ENCODE results near the gene HIBCH. TPM values are rescaled to one million over a fixed set of nuclear protein-coding genes. Genes with fewer than 3 reads are reported as not detected.
"Not testable (repeated sequence)": the region's sequence is repeated elsewhere in the genome, so short reads cannot be mapped to it uniquely, and the experiment has no call there.

HIBCH gene
- total RNA-seq, 1 donor: 14.5 TPM

DNA sequence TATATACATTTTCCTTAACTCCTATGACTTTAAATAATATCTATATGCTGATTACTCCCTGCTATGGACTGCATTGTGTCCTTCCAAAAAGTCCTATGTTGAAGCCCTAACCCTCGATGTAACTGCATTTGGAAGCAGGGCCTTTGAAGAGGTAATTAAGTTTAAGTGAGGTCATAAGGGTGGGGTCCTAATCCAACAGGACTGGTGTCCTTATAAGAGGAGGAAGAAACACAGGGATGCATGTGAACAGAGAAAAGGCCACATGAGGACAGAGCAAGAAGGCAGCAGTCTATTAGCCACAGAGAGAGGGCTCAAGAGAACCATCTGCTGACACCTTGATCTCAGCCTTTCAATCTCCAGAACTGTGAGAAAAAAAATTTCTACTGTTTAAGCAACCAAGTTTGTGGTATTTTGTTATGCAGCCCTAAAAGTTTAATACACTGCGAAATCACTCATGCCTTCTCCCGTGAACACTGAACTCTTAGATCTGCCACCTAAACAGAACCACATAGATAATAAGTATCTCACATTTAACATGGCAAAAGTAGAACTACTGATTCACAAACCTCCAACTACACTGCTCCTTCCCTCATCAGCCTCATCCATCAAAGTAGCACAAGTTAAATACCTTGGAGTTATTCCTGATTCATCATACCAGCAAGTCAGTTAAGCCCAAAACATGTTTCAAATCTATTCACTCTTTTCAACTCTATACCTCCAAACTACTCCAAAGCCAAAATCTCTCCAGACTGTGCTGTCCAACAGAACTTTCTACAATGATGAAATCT lies 65.4 kb downstream of the HIBCH start:
- DNase-seq (ENCODE audit: insufficient read length, low spot score, missing footprints): no peak
- Histone ChIP-seq H2AFZ (ENCODE audit: low read length) (no peak overlapping the region), H3K9me3 (ENCODE audit: low read depth, low read length) (no peaks in the 10 kb centered on the region), H4K20me1 (ENCODE audit: insufficient read depth, low read length) (no peaks in the 10 kb centered on the region), H3K4me2 (ENCODE audit: insufficient read depth, low read length) (no peak overlapping the region), H3K36me3 (ENCODE audit: insufficient read depth, low read length) (peaks cover 10% of the 10 kb centered on the region), H3K79me2 (ENCODE audit: insufficient read depth, low read length) (no peaks in the 10 kb centered on the region), H3K4me3 (ENCODE audit: insufficient read depth, low read length) (no peak overlapping the region), H3K27me3 (ENCODE audit: insufficient read depth, low read length) (no peaks in the 10 kb centered on the region), H3K27ac (ENCODE audit: low read depth, low read length) (no peak overlapping the region), H3K4me1 (ENCODE audit: insufficient read depth, low read length) (no peaks in the 10 kb centered on the region)
- TF ChIP-seq, protein P1, sequence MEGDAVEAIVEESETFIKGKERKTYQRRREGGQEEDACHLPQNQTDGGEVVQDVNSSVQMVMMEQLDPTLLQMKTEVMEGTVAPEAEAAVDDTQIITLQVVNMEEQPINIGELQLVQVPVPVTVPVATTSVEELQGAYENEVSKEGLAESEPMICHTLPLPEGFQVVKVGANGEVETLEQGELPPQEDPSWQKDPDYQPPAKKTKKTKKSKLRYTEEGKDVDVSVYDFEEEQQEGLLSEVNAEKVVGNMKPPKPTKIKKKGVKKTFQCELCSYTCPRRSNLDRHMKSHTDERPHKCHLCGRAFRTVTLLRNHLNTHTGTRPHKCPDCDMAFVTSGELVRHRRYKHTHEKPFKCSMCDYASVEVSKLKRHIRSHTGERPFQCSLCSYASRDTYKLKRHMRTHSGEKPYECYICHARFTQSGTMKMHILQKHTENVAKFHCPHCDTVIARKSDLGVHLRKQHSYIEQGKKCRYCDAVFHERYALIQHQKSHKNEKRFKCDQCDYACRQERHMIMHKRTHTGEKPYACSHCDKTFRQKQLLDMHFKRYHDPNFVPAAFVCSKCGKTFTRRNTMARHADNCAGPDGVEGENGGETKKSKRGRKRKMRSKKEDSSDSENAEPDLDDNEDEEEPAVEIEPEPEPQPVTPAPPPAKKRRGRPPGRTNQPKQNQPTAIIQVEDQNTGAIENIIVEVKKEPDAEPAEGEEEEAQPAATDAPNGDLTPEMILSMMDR (IDR thresholded peaks at IDR 0.05; ENCODE audit: extremely low read depth, low read depth, low read length): no peak

DNA sequence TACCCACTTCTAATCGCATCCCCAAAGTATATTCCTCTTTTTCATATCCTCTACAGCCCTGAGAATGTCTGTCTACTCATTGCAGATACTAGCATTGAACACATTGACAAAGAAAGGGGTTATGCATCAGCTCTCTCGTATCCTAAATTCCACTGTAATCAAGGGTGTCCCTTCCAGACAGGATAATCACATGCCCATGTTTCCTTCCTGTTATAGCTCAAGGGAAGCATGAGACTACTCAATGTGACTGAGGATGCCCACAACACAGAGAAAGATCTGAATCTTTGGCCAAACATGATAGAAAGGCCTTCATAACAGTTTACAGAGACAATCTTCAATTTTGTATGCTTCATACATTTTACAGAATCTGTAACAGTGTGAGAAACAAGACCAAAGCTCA lies 69.2 kb downstream of the HIBCH start:
- TF ChIP-seq, protein P1 (IDR thresholded peaks at IDR 0.05; ENCODE audit: extremely low read depth, low read depth, low read length): no peak
- Histone ChIP-seq H2AFZ (ENCODE audit: low read length) (no peak overlapping the region), H3K79me2 (ENCODE audit: insufficient read depth, low read length) (no peaks in the 10 kb centered on the region), H3K27ac (ENCODE audit: low read depth, low read length) (no peak overlapping the region), H3K4me3 (ENCODE audit: insufficient read depth, low read length) (no peak overlapping the region), H3K27me3 (ENCODE audit: insufficient read depth, low read length) (no peaks in the 10 kb centered on the region), H3K9me3 (ENCODE audit: low read depth, low read length) (no peaks in the 10 kb centered on the region), H3K4me2 (ENCODE audit: insufficient read depth, low read length) (no peak overlapping the region), H4K20me1 (ENCODE audit: insufficient read depth, low read length) (no peaks in the 10 kb centered on the region), H3K36me3 (ENCODE audit: insufficient read depth, low read length) (no peaks in the 10 kb centered on the region), H3K4me1 (ENCODE audit: insufficient read depth, low read length) (no peaks in the 10 kb centered on the region)
- no peak for DNase-seq (ENCODE audit: insufficient read length, low spot score, missing footprints)

- no peaks in the 10 kb centered on the region for H3K79me2 ChIP-seq (ENCODE audit: insufficient read depth, low read length)
- H3K27ac ChIP-seq (ENCODE audit: low read depth, low read length): no peak overlapping the region
- H3K4me3 ChIP-seq (ENCODE audit: insufficient read depth, low read length): no peak overlapping the region
- H2AFZ ChIP-seq (ENCODE audit: low read length): no peak overlapping the region
- no peaks in the 10 kb centered on the region for H3K9me3 ChIP-seq (ENCODE audit: low read depth, low read length)
- no peaks in the 10 kb centered on the region for H3K27me3 ChIP-seq (ENCODE audit: insufficient read depth, low read length)
- H4K20me1 ChIP-seq (ENCODE audit: insufficient read depth, low read length): no peaks in the 10 kb centered on the region
- no peaks in the 10 kb centered on the region for H3K4me1 ChIP-seq (ENCODE audit: insufficient read depth, low read length)
- H3K36me3 ChIP-seq (ENCODE audit: insufficient read depth, low read length): no peaks in the 10 kb centered on the region
- no peak for DNase-seq (ENCODE audit: insufficient read length, low spot score, missing footprints)
- H3K4me2 ChIP-seq (ENCODE audit: insufficient read depth, low read length): no peak overlapping the region
- TF ChIP-seq, protein P1 (IDR thresholded peaks at IDR 0.05; ENCODE audit: extremely low read depth, low read depth, low read length): no peak
These were observed 84.0 kb downstream of the HIBCH start for GRCh38 chr2:190235551-190236075.

DNA sequence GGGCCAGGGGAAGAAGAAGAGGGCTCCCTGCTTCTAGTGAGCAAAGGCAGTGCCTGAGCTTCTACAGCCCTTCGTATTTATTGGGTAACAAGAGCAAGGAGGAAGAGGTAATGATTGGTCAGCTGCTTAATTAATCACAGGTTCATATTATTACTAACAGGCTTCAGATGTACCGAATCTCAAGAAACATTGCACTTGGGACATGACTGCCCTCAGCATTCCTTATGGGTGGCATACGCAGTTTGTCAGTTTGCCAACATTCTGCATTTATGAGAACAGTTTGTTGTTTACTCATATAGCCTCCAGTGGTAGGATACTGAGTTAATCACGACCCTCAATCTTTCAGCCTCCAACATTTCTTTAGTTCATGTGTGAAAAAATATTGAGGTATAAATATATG lies 84.5 kb downstream of the HIBCH start:
- no peak for DNase-seq (ENCODE audit: insufficient read length, low spot score, missing footprints)
- H3K4me3 ChIP-seq (ENCODE audit: insufficient read depth, low read length): no peak overlapping the region
- H3K4me2 ChIP-seq (ENCODE audit: insufficient read depth, low read length): no peak overlapping the region
- H3K4me1 ChIP-seq (ENCODE audit: insufficient read depth, low read length): no peaks in the 10 kb centered on the region
- TF ChIP-seq, protein P1 (IDR thresholded peaks at IDR 0.05; ENCODE audit: extremely low read depth, low read depth, low read length): no peak
- no peaks in the 10 kb centered on the region for H3K9me3 ChIP-seq (ENCODE audit: low read depth, low read length)
- H3K36me3 ChIP-seq (ENCODE audit: insufficient read depth, low read length): no peaks in the 10 kb centered on the region
- no peaks in the 10 kb centered on the region for H3K27me3 ChIP-seq (ENCODE audit: insufficient read depth, low read length)
- H4K20me1 ChIP-seq (ENCODE audit: insufficient read depth, low read length): no peaks in the 10 kb centered on the region
- no peak overlapping the region for H3K27ac ChIP-seq (ENCODE audit: low read depth, low read length)
- no peak overlapping the region for H2AFZ ChIP-seq (ENCODE audit: low read length)
- no peaks in the 10 kb centered on the region for H3K79me2 ChIP-seq (ENCODE audit: insufficient read depth, low read length)

DNA sequence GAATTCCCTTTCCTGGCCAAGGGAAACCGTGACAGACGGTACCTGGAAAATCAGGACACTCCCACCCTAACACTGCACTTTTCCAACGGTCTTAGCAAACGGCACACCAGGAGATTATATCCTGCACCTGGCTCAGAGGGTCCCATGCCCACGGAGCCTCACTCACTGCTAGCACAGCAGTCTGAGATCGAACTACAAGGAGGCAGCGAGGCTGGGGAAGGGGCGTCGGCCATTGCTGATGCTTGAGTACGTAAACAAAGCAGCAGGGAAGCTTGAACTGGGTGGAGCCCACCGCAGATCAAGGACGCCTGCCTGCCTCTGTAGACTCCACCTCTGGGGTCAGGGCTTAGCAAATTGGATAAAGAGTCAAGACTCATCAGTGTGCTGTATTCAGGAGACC lies 95.6 kb downstream of the HIBCH start:
- H4K20me1 ChIP-seq (ENCODE audit: insufficient read depth, low read length); H3K27ac ChIP-seq (ENCODE audit: low read depth, low read length); H3K4me2 ChIP-seq (ENCODE audit: insufficient read depth, low read length); DNase-seq (ENCODE audit: insufficient read length, low spot score, missing footprints); H3K79me2 ChIP-seq (ENCODE audit: insufficient read depth, low read length); H3K27me3 ChIP-seq (ENCODE audit: insufficient read depth, low read length); H3K36me3 ChIP-seq (ENCODE audit: insufficient read depth, low read length); H3K4me1 ChIP-seq (ENCODE audit: insufficient read depth, low read length); H3K4me3 ChIP-seq (ENCODE audit: insufficient read depth, low read length); H3K9me3 ChIP-seq (ENCODE audit: low read depth, low read length); H2AFZ ChIP-seq (ENCODE audit: low read length): not testable (repeated sequence)

- not testable (repeated sequence) for H3K79me2 ChIP-seq (ENCODE audit: insufficient read depth, low read length); H3K4me1 ChIP-seq (ENCODE audit: insufficient read depth, low read length); H3K27ac ChIP-seq (ENCODE audit: low read depth, low read length); H3K9me3 ChIP-seq (ENCODE audit: low read depth, low read length); H3K4me3 ChIP-seq (ENCODE audit: insufficient read depth, low read length); H3K4me2 ChIP-seq (ENCODE audit: insufficient read depth, low read length); H4K20me1 ChIP-seq (ENCODE audit: insufficient read depth, low read length); H2AFZ ChIP-seq (ENCODE audit: low read length); H3K36me3 ChIP-seq (ENCODE audit: insufficient read depth, low read length); H3K27me3 ChIP-seq (ENCODE audit: insufficient read depth, low read length); DNase-seq (ENCODE audit: insufficient read length, low spot score, missing footprints)
These were observed 96.9 kb downstream of the HIBCH start for GRCh38 chr2:190222745-190223144.

Measured in osteoblast (primary cell).